ENCODE measurements around the gene PCDHGC3.

DNA sequence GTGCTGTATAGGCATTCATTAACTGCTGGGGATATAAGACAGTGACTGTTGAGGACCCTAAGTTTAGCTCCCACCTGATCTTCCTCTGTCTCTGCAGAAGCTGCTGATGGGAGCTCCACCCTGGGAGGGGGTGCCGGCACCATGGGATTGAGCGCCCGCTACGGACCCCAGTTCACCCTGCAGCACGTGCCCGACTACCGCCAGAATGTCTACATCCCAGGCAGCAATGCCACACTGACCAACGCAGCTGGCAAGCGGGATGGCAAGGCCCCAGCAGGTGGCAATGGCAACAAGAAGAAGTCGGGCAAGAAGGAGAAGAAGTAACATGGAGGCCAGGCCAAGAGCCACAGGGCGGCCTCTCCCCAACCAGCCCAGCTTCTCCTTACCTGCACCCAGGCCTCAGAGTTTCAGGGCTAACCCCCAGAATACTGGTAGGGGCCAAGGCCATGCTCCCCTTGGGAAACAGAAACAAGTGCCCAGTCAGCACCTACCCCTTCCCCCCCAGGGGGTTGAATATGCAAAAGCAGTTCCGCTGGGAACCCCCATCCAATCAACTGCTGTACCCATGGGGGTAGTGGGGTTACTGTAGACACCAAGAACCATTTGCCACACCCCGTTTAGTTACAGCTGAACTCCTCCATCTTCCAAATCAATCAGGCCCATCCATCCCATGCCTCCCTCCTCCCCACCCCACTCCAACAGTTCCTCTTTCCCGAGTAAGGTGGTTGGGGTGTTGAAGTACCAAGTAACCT is 35.3 kb downstream of the PCDHGC3 start:
- TF ChIP-seq, protein P1, sequence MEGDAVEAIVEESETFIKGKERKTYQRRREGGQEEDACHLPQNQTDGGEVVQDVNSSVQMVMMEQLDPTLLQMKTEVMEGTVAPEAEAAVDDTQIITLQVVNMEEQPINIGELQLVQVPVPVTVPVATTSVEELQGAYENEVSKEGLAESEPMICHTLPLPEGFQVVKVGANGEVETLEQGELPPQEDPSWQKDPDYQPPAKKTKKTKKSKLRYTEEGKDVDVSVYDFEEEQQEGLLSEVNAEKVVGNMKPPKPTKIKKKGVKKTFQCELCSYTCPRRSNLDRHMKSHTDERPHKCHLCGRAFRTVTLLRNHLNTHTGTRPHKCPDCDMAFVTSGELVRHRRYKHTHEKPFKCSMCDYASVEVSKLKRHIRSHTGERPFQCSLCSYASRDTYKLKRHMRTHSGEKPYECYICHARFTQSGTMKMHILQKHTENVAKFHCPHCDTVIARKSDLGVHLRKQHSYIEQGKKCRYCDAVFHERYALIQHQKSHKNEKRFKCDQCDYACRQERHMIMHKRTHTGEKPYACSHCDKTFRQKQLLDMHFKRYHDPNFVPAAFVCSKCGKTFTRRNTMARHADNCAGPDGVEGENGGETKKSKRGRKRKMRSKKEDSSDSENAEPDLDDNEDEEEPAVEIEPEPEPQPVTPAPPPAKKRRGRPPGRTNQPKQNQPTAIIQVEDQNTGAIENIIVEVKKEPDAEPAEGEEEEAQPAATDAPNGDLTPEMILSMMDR (IDR thresholded peaks at IDR 0.05) = no peak
- TF ChIP-seq POLR2A (IDR thresholded peaks at IDR 0.05) (no peak), POLR2AphosphoS5 (IDR thresholded peaks at IDR 0.05) (no peak)

Measured in transverse colon (tissue), 4 donors.